Measurements from ENCODE around the gene ARHGEF12.

The ARHGEF12 gene

GRCh38 chr11:120391292-120391691, 55.1 kb downstream of the ARHGEF12 start:
- no peak for DNase-seq (ENCODE audit: low read depth)
- no peak for TF ChIP-seq CTCF (conservative IDR thresholded peaks at IDR 0.05; ENCODE audit: low read depth, low read length)
- no peak overlapping the region for H3K4me3 ChIP-seq (ENCODE audit: low read length)

GRCh38 chr11:120391854-120392253, 55.6 kb downstream of the ARHGEF12 start:
- no peak overlapping the region for H3K4me3 ChIP-seq (ENCODE audit: low read length)
- no peak for DNase-seq (ENCODE audit: low read depth)
- no peak for TF ChIP-seq CTCF (conservative IDR thresholded peaks at IDR 0.05; ENCODE audit: low read depth, low read length)

GRCh38 chr11:120392314-120392713, 56.1 kb downstream of the ARHGEF12 start:
- no peak for TF ChIP-seq CTCF (conservative IDR thresholded peaks at IDR 0.05; ENCODE audit: low read depth, low read length)
- H3K4me3 ChIP-seq (ENCODE audit: low read length): no peak overlapping the region
- no peak for DNase-seq (ENCODE audit: low read depth)

GRCh38 chr11:120392793-120393192, 56.6 kb downstream of the ARHGEF12 start:
- H3K4me3 ChIP-seq (ENCODE audit: low read length): no peak overlapping the region
- no peak for TF ChIP-seq CTCF (conservative IDR thresholded peaks at IDR 0.05; ENCODE audit: low read depth, low read length)
- DNase-seq (ENCODE audit: low read depth): no peak

GRCh38 chr11:120394119-120394518, 57.9 kb downstream of the ARHGEF12 start:
- no peak for TF ChIP-seq CTCF (conservative IDR thresholded peaks at IDR 0.05; ENCODE audit: low read depth, low read length)
- no peak for DNase-seq (ENCODE audit: low read depth)
- no peak overlapping the region for H3K4me3 ChIP-seq (ENCODE audit: low read length)

GRCh38 chr11:120395778-120396177, 59.6 kb downstream of the ARHGEF12 start:
- no peak overlapping the region for H3K4me3 ChIP-seq (ENCODE audit: low read length)
- no peak for DNase-seq (ENCODE audit: low read depth)
- no peak for TF ChIP-seq CTCF (conservative IDR thresholded peaks at IDR 0.05; ENCODE audit: low read depth, low read length)

- no peak for TF ChIP-seq CTCF (conservative IDR thresholded peaks at IDR 0.05; ENCODE audit: low read depth, low read length)
- no peak overlapping the region for H3K4me3 ChIP-seq (ENCODE audit: low read length)
- no peak for DNase-seq (ENCODE audit: low read depth)
These were observed 61.9 kb downstream of the ARHGEF12 start for GRCh38 chr11:120398132-120398531.
